Measurements from ENCODE around the gene NPAS2.

NPAS2 gene

DNA sequence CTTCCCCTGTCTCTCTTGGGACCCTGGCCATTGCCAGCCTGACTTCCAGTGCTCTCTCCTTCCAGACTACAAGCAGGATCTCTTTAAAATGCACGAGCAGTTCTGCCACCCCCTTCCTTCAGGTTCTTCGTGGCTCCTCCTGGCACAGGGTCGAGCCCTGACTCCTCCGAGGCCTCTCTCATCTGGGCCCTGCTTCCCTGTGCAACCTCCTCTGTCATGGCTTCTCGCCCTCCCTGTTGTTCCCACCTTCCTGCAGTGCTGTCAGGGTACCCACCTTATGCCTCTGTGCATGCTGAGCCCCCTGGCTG is 125.4 kb downstream of the NPAS2 start:
- DNase-seq: no peak

- DNase-seq: no peak
Measured at GRCh38 chr2:100945930-100946607, 126.1 kb downstream of the NPAS2 start.

- no peak for DNase-seq
Measured at GRCh38 chr2:100948942-100949811, 129.2 kb downstream of the NPAS2 start.

GRCh38 chr2:100952512-100952911 is 132.6 kb downstream of the NPAS2 start:
- no peak for DNase-seq

DNA sequence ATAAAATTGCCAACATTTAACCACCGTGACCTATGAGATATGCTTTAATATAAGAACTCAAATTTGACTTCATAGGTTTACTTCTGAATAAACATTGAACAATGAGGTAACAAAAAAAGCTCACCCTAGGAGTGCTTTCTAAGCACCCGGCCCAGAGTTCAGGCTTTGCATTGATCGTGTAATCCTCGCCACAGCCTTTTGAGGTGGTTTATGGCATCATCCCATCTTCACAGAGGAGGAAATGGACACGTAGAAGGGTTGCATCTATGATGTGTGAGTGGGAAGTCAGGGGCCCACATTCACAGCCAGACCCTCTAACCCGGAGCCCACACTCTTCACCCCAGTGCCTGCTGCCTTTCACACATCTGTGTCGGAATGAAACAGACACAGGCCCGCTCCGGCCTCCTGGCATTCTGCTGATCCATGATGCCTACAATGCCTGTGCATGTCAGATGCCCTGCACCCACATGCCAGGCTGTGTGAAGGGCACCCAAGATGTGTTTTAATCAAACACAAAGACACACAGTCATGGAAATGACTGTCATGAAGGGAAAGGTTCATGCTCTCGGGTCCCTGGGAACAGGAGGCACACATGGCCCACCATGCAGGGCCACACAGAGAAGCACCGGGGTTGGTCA is 133.6 kb downstream of the NPAS2 start:
- no peak for DNase-seq

DNA sequence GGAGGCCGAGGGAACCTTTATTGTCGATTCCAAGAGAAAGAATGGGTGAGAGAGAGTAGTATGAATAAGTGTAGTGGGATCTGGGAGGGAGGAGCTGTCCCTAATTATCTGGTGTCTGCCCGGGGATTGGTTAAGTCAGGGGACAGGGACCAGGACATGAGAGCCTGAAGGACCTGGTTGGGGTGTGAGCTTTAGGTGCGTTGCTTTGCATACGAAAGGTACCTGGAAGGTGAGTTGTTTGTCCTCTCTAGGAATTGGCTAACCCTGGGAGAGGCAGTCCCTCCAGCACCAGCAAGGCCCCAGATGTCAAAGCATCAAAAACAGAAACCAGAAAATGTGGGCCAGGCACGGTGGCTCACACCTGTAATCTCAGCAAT is 134.1 kb downstream of the NPAS2 start:
- no peak for DNase-seq

- no peak for DNase-seq
Measured at GRCh38 chr2:100955226-100955625, 135.3 kb downstream of the NPAS2 start.

GRCh38 chr2:100956081-100956480 is 136.1 kb downstream of the NPAS2 start:
- DNase-seq: no peak

DNA sequence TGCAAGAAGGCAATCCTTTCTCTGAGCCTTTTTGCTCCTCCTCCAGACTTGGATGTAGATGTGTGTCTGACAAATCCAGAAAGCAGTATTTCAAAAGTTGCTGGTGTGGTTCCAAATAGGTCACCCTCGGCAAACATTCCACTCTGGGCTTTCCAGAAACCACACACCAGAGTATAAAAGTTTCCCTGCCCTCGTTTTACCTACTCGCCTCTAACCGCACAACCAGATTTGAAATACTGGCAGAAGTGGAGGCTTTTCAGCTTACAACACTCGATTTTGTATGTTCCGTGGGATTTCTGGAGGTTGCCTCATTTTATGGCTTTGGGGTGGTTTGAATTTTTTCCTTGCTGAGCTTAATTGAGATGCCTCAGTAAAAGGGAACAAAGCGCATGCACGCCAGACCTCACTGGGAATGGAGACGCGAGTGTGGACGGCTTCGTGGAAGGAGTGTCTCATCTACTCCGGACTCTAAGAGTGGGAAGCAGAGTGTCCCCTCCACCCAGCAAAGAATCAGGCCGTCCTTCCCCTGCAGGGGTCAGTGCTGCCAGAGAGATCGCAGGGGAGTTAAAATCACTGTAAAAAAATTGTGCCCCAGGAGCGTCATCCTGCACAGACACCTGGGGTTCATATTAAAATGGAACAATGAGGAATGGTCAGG is 138.2 kb downstream of the NPAS2 start:
- no peak for DNase-seq

GRCh38 chr2:100959225-100959880 is 139.4 kb downstream of the NPAS2 start:
- no peak for DNase-seq

GRCh38 chr2:100960688-100961087 is 140.7 kb downstream of the NPAS2 start:
- no peak for DNase-seq

- DNase-seq: no peak
Measured at GRCh38 chr2:100962366-100963025, 142.6 kb downstream of the NPAS2 start.

DNA sequence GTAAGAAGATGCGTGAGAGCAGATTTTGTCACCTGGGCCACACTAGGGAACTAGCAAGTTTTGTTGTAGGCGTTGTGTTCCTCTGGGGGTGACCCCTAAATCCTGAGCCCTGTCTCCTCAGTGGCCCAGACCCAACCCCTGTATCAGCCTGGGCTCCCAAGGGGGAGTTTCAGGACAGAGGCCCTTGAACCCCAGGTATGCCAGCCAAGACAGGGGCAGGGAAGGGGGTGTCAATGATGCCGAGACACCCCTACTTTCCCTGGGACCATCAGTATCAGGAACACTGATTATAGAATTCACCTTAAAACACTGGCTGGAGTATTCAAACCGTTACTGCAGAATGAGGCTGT is 143.1 kb downstream of the NPAS2 start:
- DNase-seq: no peak

- no peak for DNase-seq
Measured at GRCh38 chr2:100964222-100964621, 144.3 kb downstream of the NPAS2 start.

DNA sequence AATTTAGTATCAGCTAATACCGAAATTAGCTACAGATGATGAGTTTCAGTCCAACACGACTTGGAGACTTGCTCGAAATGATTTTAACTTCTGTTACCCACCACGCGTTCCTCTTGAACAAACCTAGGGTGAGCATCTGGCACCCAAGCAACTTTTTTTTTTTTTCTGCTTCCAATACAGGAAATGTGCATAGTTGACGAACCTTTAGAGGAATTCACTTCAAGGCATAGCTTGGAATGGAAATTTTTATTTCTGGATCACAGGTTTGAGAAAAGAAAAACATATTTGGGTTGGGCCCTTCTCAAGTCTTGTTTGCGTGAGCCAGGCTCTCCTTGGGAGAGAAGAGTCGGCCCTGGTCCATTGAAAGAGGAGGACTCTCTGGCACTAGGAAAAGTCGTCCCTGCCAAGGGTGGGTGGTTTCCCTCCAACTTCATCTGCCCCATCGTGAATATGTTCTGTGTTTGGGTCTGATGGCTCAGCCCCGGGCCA is 144.8 kb downstream of the NPAS2 start:
- DNase-seq: no peak

GRCh38 chr2:100965596-100965995 is 145.7 kb downstream of the NPAS2 start:
- no peak for DNase-seq

DNA sequence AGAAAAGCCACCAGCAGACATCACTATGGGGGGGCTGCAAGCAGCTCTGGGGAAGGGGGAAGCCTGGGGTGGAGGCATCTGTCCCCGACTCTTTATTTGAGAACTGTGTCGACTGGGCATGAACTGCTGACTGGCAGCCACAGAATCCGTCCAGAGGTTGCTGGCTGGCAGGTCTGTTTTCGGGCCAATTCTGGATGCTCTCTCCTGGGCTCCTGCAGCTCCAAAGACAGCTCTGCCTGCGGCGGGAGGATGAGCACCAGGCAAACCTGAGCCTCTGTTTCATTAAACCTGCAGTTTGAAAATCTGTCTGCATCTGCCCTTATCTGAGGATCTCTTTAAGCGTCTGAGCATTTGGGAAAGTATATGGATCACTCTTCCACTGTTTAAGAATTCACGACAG is 147.8 kb downstream of the NPAS2 start:
- DNase-seq: no peak

- no peak for DNase-seq
Measured at GRCh38 chr2:100968146-100969145, 148.5 kb downstream of the NPAS2 start.

GRCh38 chr2:100969998-100970397 is 150.1 kb downstream of the NPAS2 start:
- no peak for DNase-seq

DNA sequence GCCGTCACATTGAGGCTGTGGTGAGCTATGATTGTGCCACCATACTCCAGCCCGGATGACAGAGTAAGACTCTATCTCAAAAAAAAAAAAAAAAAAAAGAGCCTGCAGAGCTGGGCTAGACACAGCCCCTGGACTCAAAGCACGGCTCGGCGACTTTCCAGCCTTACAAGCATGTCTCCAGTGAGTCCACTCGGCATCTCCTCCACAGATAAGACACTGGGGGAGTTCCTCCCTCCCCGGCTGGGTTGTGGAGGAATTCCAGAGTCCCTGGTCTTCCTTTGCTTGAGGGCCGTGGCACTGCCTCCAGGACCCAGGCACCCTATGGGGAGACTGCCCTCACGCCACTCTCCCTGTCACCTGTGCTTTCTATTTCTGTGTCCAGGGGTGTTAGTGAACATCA is 151.3 kb downstream of the NPAS2 start:
- no peak for DNase-seq

- no peak for DNase-seq
Measured at GRCh38 chr2:100972452-100972851, 152.5 kb downstream of the NPAS2 start.

Data from suppressor macrophage (primary cell).